ENCODE data around the gene TANGO2.

TANGO2 gene

GRCh38 chr22:20038574-20038973 lies 17.7 kb downstream of the TANGO2 start:
- in situ Hi-C loops (cut with HindIII; ENCODE audit: low sequenced_read_pairs): no loop called here

- in situ Hi-C loops (cut with HindIII; ENCODE audit: low sequenced_read_pairs): no loop called here
These were observed 18.9 kb downstream of the TANGO2 start for GRCh38 chr22:20039683-20040325.

DNA sequence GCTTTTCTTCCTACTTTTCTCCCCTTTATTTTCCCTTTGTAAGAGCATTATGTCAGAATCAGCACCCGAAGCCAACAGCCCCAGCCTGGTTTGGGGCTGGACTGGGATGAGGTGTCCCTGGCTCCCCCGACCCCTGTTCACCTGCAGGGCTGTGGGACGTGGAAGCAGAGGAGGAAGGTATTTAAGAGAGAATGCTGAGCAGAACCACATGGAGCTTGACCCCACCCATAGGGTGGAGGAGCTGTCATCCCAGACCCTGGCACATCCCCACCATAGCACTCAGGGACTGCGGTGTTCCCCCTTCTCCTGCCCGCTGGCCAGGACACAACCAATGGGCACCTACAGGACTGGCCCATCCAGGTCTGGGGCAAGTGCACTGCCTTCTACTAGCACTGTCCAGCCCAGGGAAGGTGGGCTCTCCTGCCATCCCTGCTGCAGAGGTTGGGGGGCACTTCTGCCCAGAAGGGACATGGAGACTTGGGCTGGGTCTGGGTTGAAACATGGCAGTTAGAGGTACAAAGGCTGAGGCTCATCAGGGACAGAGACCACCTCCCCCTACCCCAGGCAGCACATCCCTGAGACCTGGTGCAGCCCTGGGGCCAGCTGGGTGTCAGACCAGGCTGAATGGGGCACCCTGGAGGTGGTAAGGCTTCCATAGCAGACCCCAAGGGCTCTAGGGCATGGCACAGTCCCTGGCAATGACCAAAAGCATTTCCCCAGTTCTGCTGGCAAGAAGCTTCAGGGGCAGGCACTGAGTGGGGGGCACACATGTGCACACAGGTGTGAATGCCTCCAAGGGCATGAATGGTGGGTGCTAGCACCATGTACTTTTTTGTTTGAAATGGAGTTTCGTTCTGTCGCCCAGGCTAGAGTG lies 19.7 kb downstream of the TANGO2 start:
- in situ Hi-C loops (cut with HindIII; ENCODE audit: low sequenced_read_pairs): no loop called here

DNA sequence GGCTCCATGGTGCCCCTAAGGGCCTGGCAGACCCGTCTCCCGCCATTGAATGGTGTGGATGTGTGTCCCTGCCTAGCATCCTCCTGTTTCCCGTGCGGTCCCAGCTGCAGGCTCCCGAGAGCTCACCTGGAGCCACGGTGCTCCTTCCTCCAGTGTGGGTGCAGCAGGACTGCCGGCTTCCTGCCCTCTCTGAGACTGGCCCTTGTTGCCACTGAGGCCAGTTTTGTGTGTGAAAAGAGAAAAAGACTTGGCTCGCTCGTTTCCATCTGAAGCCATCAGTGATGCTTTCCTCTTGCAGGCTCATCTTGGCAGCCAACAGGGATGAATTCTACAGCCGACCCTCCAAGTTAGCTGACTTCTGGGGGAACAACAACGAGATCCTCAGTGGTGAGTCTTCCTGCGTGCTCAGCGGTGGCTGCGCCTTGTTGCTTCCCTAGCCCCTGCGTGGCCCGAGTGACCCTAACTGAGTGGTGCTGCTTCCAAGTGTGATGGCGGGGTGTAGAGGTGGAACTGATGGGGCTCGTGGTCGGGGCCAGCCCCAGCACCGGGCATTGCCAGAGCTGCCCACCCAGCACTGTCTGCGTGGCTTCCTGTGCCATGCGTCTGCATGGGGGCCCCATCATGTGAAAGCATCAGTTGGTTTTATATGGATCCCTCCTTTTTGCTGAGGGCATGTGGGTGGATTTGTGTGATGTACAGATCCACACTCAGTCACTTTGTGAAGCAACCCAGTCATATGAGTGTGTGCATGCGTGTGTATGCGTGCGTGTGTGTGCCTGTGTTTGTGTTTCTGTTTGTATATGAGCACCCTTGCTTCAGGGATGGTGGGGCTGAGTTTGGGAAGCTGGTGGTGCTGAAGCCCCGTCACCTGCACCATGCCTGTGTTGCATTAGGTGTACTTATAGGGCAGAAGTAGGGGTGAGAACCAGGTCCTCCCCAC lies 22.4 kb downstream of the TANGO2 start:
- in situ Hi-C loops (cut with HindIII; ENCODE audit: low sequenced_read_pairs): no loop called here

GRCh38 chr22:20043997-20044342 lies 23.1 kb downstream of the TANGO2 start:
- in situ Hi-C loops (cut with HindIII; ENCODE audit: low sequenced_read_pairs): no loop called here

DNA sequence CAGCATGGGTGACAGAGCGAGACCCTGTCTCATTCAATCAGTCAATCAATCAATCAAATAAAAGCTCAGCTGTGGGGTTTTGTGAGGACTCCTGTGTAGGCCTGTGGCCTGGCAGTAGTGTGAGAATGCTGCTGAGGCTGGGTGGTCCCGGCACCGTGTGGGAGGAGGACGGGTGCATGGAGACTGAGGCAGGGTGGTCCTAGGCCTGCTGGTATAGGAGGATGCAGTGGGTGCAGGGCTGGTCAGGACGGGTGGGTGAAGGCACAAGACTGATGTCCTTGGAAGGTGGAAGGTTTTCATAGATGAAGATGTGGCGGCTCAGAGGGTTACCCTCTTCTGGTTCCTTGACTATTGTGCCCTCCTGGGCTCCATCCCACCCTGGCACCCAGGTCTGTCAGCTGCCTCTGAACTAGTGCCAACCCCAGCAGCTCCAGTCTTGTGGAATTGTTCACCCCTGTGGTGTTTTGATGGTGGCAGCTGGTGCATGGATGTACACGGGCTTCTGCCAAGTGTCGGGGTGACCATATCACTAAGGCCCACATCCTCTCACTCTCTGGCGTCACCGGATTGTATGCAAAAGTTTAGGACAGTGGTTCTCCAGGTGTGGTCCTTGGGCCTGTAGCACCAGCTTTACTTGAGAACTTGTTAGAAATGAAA lies 23.7 kb downstream of the TANGO2 start:
- in situ Hi-C loops (cut with HindIII; ENCODE audit: low sequenced_read_pairs): no loop called here

DNA sequence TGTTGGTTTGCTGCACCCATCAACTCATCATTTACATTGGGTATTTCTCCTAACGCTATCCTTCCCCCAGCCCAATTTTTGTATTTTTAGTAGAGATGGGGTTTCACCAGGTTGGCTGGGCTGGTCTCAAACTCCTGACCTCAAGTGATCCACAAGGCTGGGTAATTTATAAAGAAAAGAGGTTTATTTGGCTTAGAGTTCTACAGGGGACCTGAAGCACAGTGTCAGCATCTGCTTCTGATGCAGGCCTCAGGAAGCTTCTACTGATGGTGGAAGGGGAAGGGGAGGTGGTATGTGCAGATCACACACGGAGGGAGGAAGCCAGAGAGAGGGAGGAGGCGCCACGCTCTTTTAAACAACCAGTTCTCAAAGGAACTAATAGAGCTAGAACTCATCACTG lies 25.8 kb downstream of the TANGO2 start:
- in situ Hi-C loops (cut with HindIII; ENCODE audit: low sequenced_read_pairs): no loop called here

- in situ Hi-C loops (cut with HindIII; ENCODE audit: low sequenced_read_pairs): no loop called here
These were observed 31.0 kb downstream of the TANGO2 start for GRCh38 chr22:20051927-20052308.

DNA sequence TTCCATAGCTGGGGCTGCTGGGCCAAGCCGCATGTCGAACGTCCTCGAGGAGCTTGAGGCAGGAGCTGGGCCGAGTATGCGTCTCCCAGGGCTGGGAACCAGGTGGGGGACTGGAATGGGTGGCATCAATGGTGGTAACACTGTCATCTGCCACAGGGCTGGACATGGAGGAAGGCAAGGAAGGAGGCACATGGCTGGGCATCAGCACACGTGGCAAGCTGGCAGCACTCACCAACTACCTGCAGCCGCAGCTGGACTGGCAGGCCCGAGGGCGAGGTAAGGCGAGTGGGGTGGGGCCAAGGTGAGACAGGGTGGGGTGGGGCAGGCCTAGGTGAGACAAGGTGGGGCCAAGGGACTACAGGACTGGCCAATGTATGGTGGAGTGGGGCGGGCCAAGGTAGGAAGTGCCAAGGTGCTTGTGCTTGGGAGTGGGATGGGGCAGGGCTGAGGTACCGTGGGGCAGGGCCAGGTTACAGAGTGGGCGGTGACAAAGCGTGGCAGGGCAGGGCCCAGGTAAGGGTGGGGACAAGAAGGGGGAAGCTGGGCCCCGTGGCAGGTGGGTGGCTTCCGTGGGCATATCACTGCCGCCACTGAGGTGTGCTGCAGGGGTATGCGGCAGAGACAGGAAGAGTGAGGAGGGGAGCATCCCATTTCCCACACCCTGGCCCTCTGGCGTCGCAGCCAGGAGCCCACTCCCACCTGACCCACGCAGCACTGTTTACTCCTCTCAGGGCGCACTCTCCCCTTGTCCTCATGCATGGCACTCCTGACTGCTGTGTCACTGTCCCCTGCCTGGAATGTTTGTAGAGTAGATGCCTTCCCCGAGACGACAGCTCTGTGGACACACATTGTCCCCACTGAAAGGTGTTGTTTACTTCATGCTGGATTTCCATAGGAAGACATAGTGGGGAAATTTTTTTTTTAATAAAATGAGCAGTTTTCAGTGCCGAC lies 31.7 kb downstream of the TANGO2 start:
- in situ Hi-C loops (cut with HindIII; ENCODE audit: low sequenced_read_pairs): no loop called here

DNA sequence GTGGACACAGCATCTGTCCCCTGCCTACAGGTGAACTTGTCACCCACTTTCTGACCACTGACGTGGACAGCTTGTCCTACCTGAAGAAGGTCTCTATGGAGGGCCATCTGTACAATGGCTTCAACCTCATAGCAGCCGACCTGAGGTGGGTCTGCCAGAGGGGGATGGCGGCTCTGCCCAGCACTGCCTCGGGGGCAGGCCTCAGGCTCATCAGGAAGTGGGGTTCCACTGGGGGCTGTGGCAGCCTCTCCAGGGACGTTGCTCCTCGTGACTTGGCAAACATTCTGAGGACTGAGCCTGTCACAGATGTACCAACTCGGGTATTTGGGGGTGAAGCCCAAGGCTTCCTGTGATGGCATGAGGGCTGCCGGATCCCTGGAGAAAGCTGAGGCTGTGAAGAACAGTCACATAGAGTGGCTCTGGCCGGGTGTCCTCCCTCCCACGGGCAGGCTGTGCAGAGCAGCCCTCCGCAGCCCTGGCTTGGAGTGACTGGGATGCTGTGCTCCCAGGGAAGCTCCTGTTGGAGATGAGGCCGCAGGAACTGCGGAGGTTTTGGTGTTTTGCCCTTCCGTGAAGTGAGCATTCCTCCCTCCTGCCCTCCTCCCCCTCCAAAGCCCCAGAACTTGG lies 32.6 kb downstream of the TANGO2 start:
- in situ Hi-C loops (cut with HindIII; ENCODE audit: low sequenced_read_pairs): no loop called here

GRCh38 chr22:20054034-20054427 lies 33.1 kb downstream of the TANGO2 start:
- in situ Hi-C loops (cut with HindIII; ENCODE audit: low sequenced_read_pairs): no loop called here

GRCh38 chr22:20054485-20054884 lies 33.6 kb downstream of the TANGO2 start:
- in situ Hi-C loops (cut with HindIII; ENCODE audit: low sequenced_read_pairs): no loop called here

DNA sequence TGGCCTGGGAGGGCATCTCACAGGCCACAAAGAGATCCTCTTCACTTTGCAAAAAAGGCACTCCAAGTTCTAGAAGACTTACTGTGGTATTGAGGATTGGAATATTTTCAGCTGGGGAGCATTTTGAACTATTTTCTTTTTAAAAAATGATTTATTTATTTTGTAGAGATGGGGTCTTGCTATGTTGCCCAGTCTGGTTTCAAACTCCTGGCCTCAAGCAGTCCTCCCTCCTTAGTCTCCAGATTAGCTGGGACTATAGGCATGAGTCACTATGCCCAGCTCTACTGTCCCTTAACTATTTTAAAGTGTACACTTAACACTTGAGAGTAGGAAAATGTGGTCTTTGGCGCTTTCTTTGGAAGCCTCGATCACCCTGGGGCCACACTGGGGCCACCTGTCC lies 34.2 kb downstream of the TANGO2 start:
- in situ Hi-C loops (cut with HindIII; ENCODE audit: low sequenced_read_pairs): no loop called here

DNA sequence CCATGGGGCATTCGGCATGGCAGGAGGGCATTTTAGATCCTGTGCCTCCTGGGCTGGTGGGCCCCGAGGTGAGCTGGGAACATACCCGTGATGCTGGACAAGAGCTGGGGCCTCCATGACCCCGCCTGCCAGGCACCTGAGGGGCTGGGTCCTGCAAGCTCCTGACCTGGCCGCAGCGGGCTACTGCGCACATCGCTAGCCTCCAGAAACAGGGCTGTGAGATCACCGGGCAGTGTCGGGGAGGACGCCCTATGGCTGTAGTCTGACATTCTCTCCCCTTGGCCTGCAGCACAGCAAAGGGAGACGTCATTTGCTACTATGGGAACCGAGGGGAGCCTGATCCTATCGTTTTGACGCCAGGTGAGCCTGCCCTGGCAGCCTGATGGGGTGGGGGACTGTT lies 34.7 kb downstream of the TANGO2 start:
- in situ Hi-C loops (cut with HindIII; ENCODE audit: low sequenced_read_pairs): no loop called here

GRCh38 chr22:20056161-20056560 lies 35.3 kb downstream of the TANGO2 start:
- in situ Hi-C loops (cut with HindIII; ENCODE audit: low sequenced_read_pairs): no loop called here

DNA sequence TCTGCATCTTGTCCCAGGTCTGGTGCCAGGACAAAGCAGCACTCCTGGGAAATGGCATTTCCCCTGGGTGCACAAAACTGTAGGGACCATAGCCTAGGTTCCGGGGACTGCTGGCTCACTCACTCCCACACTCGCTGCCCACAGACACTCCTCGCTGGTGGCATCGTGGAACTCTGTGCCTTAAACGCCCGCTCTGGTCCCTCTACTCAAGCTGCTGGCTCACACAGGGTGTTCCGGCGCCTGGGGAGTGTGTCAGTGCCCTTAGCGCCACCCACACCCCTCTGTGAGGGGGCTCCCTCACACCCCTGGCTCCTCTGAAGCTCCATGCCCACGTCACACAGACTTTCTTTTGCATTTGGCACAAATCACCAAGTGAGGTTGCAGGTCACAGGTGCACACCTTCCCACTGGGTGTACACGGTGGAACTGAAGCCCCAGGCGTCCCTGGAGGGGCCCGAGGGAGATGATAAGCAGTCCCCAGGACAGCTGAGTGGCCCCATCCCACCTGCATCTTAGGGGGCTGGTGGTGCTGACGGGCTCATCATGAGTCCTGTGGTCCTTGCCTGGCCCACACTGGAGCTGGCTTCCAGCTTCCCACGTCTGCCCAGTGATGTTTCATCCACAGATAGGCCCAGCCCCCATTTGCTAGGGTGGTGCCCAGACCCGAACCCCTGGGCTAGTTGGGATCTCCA lies 35.9 kb downstream of the TANGO2 start:
- in situ Hi-C loops (cut with HindIII; ENCODE audit: low sequenced_read_pairs): no loop called here

DNA sequence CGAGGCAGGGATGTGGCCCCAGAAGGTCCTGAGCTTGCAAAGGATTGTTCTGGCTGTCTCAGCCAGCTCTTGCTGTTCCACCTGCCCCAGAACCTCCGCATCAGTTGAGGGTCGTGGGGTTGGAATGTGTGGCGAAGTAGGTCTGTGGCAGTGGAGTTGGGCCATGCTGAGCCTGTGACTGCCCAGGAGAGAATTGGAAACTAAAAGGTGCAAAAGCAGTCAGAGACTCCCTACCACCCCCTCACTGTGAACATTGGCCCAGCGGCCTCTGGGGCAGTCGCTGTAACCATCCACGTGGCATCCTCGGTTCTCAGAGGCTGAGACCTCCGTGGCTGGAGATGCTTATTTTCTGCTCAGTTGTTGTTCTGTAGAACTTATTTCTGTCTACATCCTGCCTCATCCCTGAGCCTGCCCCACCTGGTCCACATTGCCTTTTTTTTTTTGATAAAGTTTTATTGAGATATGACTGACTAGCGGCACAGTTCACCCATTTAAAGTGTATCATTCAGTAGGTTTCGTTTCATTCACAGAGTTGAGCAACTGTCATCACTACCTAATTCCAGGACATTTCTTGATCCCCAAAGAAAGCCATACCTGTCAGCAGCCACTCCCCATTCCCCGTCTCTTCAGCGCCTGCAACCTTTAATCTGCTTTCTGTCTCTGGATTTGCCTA lies 36.8 kb downstream of the TANGO2 start:
- in situ Hi-C loops (cut with HindIII; ENCODE audit: low sequenced_read_pairs): no loop called here

Data from DLD1 (cell line).